Kidney (tissue), 14 donors: Measurements from ENCODE around the gene RNF207. TPM values are rescaled to one million over a fixed set of nuclear protein-coding genes. Genes with fewer than 3 reads are reported as not detected.
A peak's percentile ranks its signal among the peaks of the same experiment; 100 is the strongest.

Source experiments
- DNase-seq, 5 donors: peaks; one replicate each; pipeline ENCODE4 v3.0.0-alpha.2; 2013 to 2020
- FAIRE-seq: peaks from 2 replicates; lab custom pipeline; 2012; peaks lifted over from hg19 to GRCh38; lab: Jason Lieb, UNC
- H3K27ac ChIP-seq, 2 donors: one replicate each; pipeline ENCODE4 v1.7.0; 2013; ENCODE audit warnings: low read depth in 2 of 2, low read length in 2 of 2, inconsistent platforms in 1 of 2
- H3K27me3 ChIP-seq: one replicate; pipeline ENCODE4 v1.7.1; 2013; ENCODE audit warnings: low read length, inconsistent platforms; ENCODE audit not compliant: control insufficient read depth, insufficient read depth
- H3K36me3 ChIP-seq, 3 donors: one replicate each; pipeline versions ENCODE4 v1.7.0 to v1.7.1; 2013; ENCODE audit warnings: low read length in 3 of 3, control low read depth in 1 of 3, inconsistent platforms in 1 of 3; ENCODE audit not compliant: insufficient read depth in 3 of 3, control insufficient read depth in 2 of 3
- H3K4me1 ChIP-seq, 3 donors: one replicate each; pipeline versions ENCODE4 v1.7.0 to v1.7.1; 2013; ENCODE audit warnings: low read length in 3 of 3, inconsistent platforms in 1 of 3, low read depth in 1 of 3; ENCODE audit not compliant: control insufficient read depth in 2 of 3, insufficient read depth in 2 of 3
- H3K4me3 ChIP-seq, 3 donors: one replicate each; pipeline versions ENCODE4 v1.7.0 to v1.8.1; 2013; ENCODE audit warnings: low read length in 3 of 3, control low read depth in 1 of 3, inconsistent platforms in 1 of 3
- H3K9ac ChIP-seq, 3 donors: one replicate each; pipeline versions ENCODE4 v1.7.0 to v1.7.1; 2013; ENCODE audit warnings: low read length in 3 of 3, control low read depth in 1 of 3, inconsistent platforms in 1 of 3
- H3K9me3 ChIP-seq, 3 donors: one replicate each; pipeline versions ENCODE4 v1.7.0 to v1.7.1; 2013; ENCODE audit warnings: low read length in 3 of 3, control low read depth in 1 of 3, inconsistent platforms in 1 of 3; ENCODE audit not compliant: control insufficient read depth in 2 of 3, insufficient read depth in 1 of 3
- CTCF ChIP-seq: IDR thresholded peaks from 3 replicates; pipeline ENCODE4 v1.5.1; 2012; ENCODE audit warnings: mild to moderate bottlenecking, moderate library complexity, borderline replicate concordance; ENCODE audit not compliant: insufficient read depth; ENCODE audit errors: extremely low read depth
- intact Hi-C: fragments of 100-400 bp; cut with DNase I; formaldehyde crosslinking; loops from one replicate; pipeline ENCODE4 v1.11.1; 2022
- polyA plus RNA-seq: library from polyadenylated mRNA; stranded (reverse); fragments of 350-450 nt; fragmentation: Illumina TruSeq; extraction: RNeasy Lipid Tissue Mini Kit (QIAGEN cat#74804); gene quantifications from one replicate; pipeline ENCODE4 v1.2.3, GENCODE V29; 2014; ENCODE audit warnings: low read depth, low replicate concordance; ENCODE audit not compliant: insufficient read depth
- total RNA-seq: library from RNA; stranded (reverse); fragmentation: NEBNext Ultra II Directional; extraction: Animal tissue kit (Norgen Biotek cat#: 25700); gene quantifications from one replicate; pipeline ENCODE4 v1.2.1, GENCODE V29; 2021
- donor health status: control.
- donor health status: control.
- donor health status: control.
- donor health status: control.
- donor health status: control.
- donor health status: DM: yes; HTN: yes; CAD: no.
- donor health status: Normal renal cell carcinoma (clear cell type).

RNF207 gene
- total and polyA plus RNA-seq, 2 donors from 2014 or later, result 7.7 to 43.6 TPM

GRCh38 chr1:6251681-6252373, 45.9 kb downstream of the RNF207 start:
- H3K36me3 ChIP-seq, result no peaks in the 10 kb centered on the region
- no peak overlapping the region for H3K4me3 ChIP-seq
- DNase-seq (peak in 1 of 5 donors; percentile 25), FAIRE-seq (no peak)
- no peak for TF ChIP-seq CTCF
- peaks cover 0 to 2% (median 0%) of the 10 kb centered on the region in 3 donors for H3K4me1 ChIP-seq
- no peak overlapping the region for H3K9ac ChIP-seq
- intact Hi-C loops, result loop anchor here (10.0 kb wide), 1 partner anchor 93 kb away; no protein-coding TSS in a partner anchor
- no peak overlapping the region for H3K27ac ChIP-seq
- H3K9me3 ChIP-seq, result no peaks in the 10 kb centered on the region
- H3K27me3 ChIP-seq, result no peaks in the 10 kb centered on the region

GRCh38 chr1:6252374-6252710, 46.4 kb downstream of the RNF207 start:
- Histone ChIP-seq H3K9me3 (no peaks in the 10 kb centered on the region), H3K36me3 (no peaks in the 10 kb centered on the region), H3K27ac (no peak overlapping the region), H3K4me1 (peaks cover 0 to 2% (median 0%) of the 10 kb centered on the region in 3 donors), H3K27me3 (no peaks in the 10 kb centered on the region), H3K4me3 (no peak overlapping the region), H3K9ac (no peak overlapping the region)
- intact Hi-C loops, result loop anchor here (10.0 kb wide), 1 partner anchor 92 kb away; no protein-coding TSS in a partner anchor
- no peak for TF ChIP-seq CTCF
- DNase-seq (peak in 2 of 5 donors; percentile 33 to 56), FAIRE-seq (no peak)

DNA sequence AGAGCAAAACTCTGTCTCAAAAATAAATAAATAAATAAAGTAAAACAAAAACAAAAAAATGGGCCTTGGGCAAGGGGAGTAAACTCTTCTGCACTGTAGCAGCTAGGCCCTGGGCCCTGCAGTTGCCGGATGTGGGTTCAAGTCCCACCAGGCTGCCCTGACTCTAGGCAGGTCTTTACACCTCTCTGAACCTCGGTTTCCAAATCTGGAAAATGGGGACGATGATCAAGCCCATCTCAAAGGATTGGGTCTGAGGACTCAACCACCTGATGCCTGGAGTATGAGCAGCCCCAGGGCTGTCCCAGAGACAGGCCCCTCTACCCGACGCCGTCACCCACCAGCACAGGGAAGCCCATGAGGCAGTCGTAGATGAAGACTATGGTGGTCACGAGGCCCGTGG, 47.5 kb downstream of the RNF207 start:
- no peak overlapping the region for H3K27ac ChIP-seq

More for the DNA sequence above, 47.5 kb downstream of the RNF207 start:
- FAIRE-seq (no peak), DNase-seq (no peak)
- Histone ChIP-seq H3K9me3 (no peaks in the 10 kb centered on the region), H3K4me3 (no peak overlapping the region), H3K4me1 (peaks cover 0 to 2% (median 0%) of the 10 kb centered on the region in 3 donors), H3K9ac (no peak overlapping the region), H3K27me3 (no peaks in the 10 kb centered on the region), H3K36me3 (no peaks in the 10 kb centered on the region)
- TF ChIP-seq CTCF, result no peak
- intact Hi-C loops, result loop anchor here (10.0 kb wide), 1 partner anchor 91 kb away; no protein-coding TSS in a partner anchor
